Ammon's horn (tissue), 1 donor: Measurements from ENCODE around the gene MYO1A.

Source experiments
- DNase-seq: peaks from one replicate; pipeline ENCODE4 v3.0.0-alpha.2; 2016; ENCODE audit warnings: low spot score

Gene MYO1A

GRCh38 chr12:57012600-57013465 is 37.1 kb downstream of the MYO1A start:
- no peak for DNase-seq

DNA sequence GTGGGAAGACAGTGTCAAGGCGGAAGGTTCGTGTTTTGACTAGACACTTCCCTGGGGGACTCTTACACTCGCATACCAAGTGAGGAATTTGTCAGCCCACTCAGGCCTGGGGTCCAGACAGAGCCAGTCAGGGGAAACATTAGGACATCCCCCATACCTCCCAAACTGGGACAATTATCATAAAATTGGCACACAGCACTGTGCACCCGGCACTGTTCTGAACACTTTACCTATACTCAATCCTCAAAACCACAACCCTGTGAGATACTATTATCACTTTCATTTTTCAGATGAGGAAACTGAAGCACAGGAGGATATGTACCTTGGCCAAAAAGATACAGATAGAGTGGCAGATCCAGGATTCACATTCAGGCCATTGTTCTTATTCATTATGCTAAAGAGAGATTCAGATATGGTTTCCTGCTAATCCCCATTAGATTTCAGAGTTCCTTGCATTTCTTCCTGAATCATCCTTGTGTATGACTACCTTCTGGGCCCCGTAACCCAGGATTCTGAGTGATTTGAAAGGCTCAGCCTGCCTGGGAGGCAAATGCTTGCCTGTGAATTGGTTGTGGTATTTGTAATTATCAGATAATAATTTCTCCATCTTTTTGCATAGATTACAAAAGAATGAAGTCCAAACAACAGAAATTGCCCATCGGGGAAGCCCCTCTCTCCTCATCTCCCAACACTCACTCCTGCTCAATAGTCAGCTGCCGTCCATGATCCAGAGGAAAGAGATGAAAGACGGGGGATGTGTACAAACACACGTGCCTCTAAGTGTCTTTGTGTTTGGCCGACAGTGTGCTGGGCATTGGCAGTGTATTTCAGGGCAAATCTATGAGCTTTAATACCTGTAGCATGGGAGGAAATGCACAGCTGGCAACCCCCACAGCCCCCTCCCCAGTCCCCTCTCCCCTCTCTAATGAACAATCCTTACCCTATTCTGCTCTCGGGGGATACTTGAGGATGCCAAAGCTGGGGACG is 38.2 kb downstream of the MYO1A start:
- DNase-seq = no peak

- no peak for DNase-seq
These were observed 39.2 kb downstream of the MYO1A start for GRCh38 chr12:57010627-57011247.

- no peak for DNase-seq
These were observed 39.8 kb downstream of the MYO1A start for GRCh38 chr12:57009949-57010626.

DNA sequence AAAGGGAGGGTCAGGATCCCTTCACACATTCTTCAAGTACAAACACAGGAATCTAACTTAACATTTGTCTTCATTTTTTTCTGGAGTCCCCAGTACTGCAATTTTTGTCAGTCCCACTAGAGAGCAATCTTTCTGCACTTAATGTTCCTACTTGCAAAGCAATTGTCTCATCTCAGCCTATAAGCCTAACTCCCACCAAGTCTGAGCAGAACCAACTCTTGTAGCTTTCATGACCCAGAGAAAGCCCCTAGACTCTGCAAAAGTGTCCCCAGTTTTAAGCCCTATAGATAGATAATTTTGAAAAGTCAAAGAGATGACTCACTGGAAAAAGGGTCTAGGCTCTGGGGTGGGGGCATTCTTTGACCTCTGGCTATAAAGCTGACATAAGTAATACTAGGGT is 41.8 kb downstream of the MYO1A start:
- peak; percentile 66 for DNase-seq

DNA sequence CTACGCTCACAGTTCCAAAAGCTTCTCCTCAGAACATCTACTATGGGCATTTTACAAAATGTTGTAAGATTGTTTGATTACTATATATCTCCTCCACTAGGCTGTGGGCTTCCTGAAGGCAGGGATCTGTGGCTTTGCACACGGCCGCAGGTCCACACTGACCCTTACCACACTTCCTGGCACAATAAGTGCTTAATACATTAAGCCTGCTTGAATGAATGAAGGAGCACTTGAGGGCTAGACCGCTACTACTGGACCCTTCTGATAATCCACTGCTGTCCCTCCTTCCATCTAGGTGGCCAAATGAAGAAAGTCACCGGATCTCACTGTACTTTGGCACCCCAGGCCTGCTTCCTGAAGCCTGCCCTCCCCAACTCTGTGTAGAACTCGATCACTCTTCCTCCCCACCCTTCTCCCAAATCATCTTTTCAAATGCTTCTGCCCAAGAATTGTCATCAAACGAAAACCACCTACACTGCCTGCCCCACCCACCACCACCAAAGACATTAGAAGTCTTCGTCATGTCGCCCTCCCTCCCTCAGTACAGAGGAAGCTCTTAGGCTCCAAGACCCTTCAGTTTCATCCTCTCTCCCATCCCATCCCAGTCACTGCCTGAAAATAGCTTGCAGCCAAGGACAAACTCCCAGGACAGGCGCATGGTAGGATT is 43.0 kb downstream of the MYO1A start:
- no peak for DNase-seq

GRCh38 chr12:57005980-57006808 is 43.7 kb downstream of the MYO1A start, which contains the start of gene ZBTB39:
Gene ZBTB39 (minus strand): TSS chr12:57006546. CDS start chr12:57004917, 1,629 bp downstream.
- peak; percentile 49 for DNase-seq

- no peak for DNase-seq
These were observed 45.3 kb downstream of the MYO1A start for GRCh38 chr12:57004651-57005050.

DNA sequence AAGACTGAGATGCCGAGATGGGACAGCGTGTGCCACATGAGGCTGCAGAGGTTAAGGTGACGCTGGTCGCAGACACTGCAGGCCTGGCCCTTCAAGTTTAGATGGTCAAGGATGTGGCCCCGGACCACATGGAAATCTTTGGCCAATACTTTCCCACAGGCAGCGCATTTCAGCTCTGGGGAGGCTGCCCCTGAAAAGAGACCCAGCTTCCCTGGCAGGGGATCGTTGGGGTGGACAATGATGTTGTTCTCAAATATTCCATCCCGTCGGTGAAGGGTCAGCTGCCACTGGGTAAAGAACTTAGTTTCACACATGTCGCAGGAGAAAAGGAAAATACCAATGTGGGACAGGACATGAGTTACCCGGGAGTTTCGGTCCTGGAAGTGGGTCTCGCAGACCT is 46.5 kb downstream of the MYO1A start:
- no peak for DNase-seq

- peak; percentile 46 for DNase-seq
These were observed 48.5 kb downstream of the MYO1A start for GRCh38 chr12:57001448-57001906.

- no peak for DNase-seq
These were observed 49.5 kb downstream of the MYO1A start for GRCh38 chr12:57000393-57000792.

DNA sequence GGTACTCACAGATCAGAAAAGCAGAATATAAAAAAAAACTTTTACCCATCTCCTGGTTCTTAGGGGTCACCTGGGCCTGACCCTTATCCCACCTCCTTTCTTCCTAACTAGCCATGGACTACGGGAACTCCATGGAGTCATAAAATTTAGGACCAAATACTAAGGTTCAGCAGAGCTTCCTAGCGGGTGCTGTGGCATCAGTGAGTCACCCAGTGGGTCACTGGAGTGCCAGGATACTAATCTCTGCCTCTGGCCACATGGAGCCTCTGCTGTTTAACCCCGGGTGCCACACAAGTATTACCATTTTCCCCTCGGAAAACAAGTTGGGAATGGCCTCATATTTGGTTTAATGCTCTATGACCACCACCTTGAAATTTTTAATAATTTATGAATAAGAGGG is 50.5 kb downstream of the MYO1A start:
- no peak for DNase-seq

- no peak for DNase-seq
These were observed 50.9 kb downstream of the MYO1A start for GRCh38 chr12:56998981-56999380.

GRCh38 chr12:56998316-56998715 is 51.6 kb downstream of the MYO1A start:
- DNase-seq = no peak

DNA sequence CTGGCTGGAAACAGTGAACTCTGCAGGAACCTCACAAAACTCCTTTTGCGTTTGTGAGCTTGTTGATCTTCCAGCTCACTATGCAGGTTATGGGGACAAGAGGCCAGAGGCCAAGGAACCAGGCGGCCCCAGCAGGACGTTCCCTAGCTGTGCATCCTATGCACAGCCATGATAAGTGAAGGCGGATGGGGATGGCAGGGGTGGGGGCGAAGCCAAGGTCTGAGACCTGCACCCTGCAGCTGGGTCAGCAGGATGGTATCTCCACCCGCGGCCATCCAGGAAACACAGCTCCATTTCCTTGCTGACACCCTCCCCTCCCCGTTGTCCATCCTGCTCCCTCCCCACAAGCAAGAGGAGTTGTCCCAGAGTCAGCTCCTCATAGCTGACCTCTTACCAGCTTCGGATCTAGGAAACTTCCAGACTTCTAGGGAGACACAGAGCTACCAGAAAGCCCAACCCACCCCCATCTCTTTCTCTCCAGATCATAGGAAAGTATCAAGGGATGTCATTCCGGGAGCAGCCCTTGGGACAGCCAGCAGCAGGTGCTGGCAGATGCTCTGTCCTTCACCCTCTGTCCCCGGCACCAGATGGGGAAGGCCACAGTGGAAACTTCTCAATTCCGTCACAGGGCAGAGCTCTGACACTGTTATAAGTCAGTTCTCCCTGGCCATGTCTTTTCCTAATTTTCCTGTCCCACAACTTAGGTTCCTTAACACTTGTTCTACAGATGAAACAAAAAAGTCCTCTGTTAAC is 53.0 kb downstream of the MYO1A start:
- DNase-seq = no peak

GRCh38 chr12:56995930-56996496 is 53.9 kb downstream of the MYO1A start:
- no peak for DNase-seq

DNA sequence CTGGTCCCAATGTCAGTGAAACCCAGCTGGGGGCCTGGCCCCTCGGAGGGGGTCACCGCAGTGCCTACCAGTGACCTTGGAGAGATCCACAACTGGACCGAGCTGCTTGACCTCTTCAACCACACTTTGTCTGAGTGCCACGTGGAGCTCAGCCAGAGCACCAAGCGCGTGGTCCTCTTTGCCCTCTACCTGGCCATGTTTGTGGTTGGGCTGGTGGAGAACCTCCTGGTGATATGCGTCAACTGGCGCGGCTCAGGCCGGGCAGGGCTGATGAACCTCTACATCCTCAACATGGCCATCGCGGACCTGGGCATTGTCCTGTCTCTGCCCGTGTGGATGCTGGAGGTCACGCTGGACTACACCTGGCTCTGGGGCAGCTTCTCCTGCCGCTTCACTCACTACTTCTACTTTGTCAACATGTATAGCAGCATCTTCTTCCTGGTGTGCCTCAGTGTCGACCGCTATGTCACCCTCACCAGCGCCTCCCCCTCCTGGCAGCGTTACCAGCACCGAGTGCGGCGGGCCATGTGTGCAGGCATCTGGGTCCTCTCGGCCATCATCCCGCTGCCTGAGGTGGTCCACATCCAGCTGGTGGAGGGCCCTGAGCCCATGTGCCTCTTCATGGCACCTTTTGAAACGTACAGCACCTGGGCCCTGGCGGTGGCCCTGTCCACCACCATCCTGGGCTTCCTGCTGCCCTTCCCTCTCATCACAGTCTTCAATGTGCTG is 54.6 kb downstream of the MYO1A start:
- DNase-seq = no peak

GRCh38 chr12:56994231-56994746 is 55.6 kb downstream of the MYO1A start:
- DNase-seq = no peak
